Fibroblast of pulmonary artery (primary cell): ENCODE data around the gene ARL6IP6.

Experiments
- DNase-seq: peaks from one replicate; pipeline ENCODE4 v3.0.0-alpha.2; 2010; ENCODE audit warnings: low read depth
- H3K4me3 ChIP-seq: replicated peaks from 2 replicates; pipeline ENCODE4 v1.5.1; 2011; ENCODE audit warnings: low read depth, mild to moderate bottlenecking, control low read depth, low read length, moderate library complexity
- CTCF ChIP-seq: IDR thresholded peaks from 2 replicates; pipeline ENCODE4 v1.5.1; 2011; ENCODE audit warnings: mild to moderate bottlenecking, control low read depth, low read length, inconsistent platforms; ENCODE audit errors: missing control alignments

Gene ARL6IP6

GRCh38 chr2:152693033-152693432, 25.4 kb upstream of the ARL6IP6 start:
- no peak for DNase-seq
- no peak overlapping the region for H3K4me3 ChIP-seq
- no peak for TF ChIP-seq CTCF

- H3K4me3 ChIP-seq: peak overlapping the region; percentile 37
- no peak for TF ChIP-seq CTCF
- DNase-seq: peak; percentile 60
Measured at GRCh38 chr2:152694161-152694661, 24.2 kb upstream of the ARL6IP6 start.

GRCh38 chr2:152695763-152696162, 22.7 kb upstream of the ARL6IP6 start:
- no peak for DNase-seq
- no peak overlapping the region for H3K4me3 ChIP-seq
- TF ChIP-seq CTCF: no peak

GRCh38 chr2:152696476-152696875, 21.9 kb upstream of the ARL6IP6 start:
- H3K4me3 ChIP-seq: no peak overlapping the region
- no peak for TF ChIP-seq CTCF
- no peak for DNase-seq

GRCh38 chr2:152701198-152701597, 17.2 kb upstream of the ARL6IP6 start:
- no peak for DNase-seq
- no peak for TF ChIP-seq CTCF
- H3K4me3 ChIP-seq: no peak overlapping the region

GRCh38 chr2:152706477-152707021, 11.9 kb upstream of the ARL6IP6 start:
- DNase-seq: no peak
- TF ChIP-seq CTCF: no peak
- H3K4me3 ChIP-seq: no peak overlapping the region

GRCh38 chr2:152708742-152709141, 9.7 kb upstream of the ARL6IP6 start:
- H3K4me3 ChIP-seq: no peak overlapping the region
- no peak for DNase-seq
- no peak for TF ChIP-seq CTCF
